HUDEP-2 (cell line): ENCODE data around the gene METAP1D.
A peak's percentile ranks its signal among the peaks of the same experiment; 100 is the strongest.
"Not testable (repeated sequence)": the region's sequence is repeated elsewhere in the genome, so short reads cannot be mapped to it uniquely, and the experiment has no call there.

ENCODE experiments used
- DNase-seq, 76 experiments: peaks; one replicate each; lab custom pipeline; 2025; ENCODE audit not compliant: unreplicated experiment in 76 of 76; lab: John Stamatoyannopoulos, UW

The METAP1D gene

GRCh38 chr2:172047566-172048507, 48.1 kb downstream of the METAP1D start:
- DNase-seq: no peak

DNA sequence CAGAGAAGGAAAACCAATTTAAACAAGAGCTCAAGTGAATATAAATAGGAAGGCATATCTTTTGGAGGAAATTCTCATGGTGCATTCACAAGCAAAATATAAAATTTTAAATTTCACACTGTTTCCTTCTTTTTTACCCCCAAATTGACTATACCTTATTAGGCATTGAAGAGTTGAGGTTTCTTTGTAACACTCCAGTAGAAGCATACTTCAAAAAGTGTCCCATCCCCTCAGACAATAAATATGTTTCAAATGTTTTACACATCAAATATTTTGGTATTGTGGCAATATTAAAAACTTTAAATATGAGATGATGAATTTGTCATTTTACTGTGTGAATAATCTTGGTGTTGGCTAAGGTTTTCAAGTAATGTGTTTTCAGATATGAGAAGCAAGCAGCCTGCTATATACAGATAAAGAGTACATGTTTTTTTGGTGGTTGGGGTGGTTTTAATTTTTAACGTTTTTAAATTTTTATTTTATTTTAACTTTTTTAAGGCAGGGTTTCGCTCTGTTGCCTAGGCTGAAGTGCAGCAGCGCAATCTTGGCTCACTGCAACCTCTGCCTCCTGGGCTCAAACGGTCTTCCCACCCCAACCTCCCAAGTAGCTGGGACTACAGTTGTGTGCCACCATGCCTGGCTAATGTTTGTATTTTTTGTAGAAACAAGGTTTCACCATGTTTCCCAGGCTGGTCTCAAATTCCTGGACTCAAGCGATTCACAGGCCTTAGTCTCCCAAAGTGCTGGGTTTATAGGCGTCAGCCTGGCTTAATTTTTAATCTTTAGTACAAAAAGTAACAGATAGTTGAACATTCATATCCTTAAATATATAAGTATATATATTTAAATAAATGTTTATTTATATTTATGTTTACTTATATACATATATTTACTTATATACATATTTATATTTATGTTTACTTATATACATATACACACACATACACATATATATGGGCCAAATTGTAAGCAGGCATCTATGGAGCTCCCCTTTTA, 49.1 kb downstream of the METAP1D start:
- DNase-seq: peak in 5 of 76 experiments; percentile 1 to 28 (median 9)

- no peak for DNase-seq
Measured at GRCh38 chr2:172049567-172050120, 49.9 kb downstream of the METAP1D start.

GRCh38 chr2:172050479-172051125, 50.8 kb downstream of the METAP1D start:
- no peak for DNase-seq

- DNase-seq: no peak
Measured at GRCh38 chr2:172052000-172052983, 52.5 kb downstream of the METAP1D start.

- no peak for DNase-seq
Measured at GRCh38 chr2:172053486-172053885, 53.7 kb downstream of the METAP1D start.

DNA sequence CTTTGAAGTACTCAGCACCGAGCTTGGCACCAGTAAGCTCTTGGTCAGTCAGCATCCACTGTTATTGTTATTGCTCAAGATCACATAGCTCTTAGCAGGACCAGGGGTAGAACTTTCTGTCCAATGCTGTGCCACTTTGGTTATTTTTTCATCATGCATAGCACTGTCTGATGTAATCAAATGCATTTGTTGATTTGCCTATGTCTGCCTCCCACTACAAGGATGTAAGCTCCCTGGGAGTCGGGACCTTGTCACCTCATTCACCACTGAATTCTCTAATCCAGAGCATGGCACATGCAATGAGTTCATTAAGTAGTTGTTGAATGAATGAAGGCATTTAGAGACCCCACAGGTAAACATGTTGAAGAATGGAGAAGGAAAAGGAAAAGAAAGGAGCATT, 56.5 kb downstream of the METAP1D start:
- no peak for DNase-seq

- no peak for DNase-seq
Measured at GRCh38 chr2:172058660-172059059, 58.9 kb downstream of the METAP1D start.

DNA sequence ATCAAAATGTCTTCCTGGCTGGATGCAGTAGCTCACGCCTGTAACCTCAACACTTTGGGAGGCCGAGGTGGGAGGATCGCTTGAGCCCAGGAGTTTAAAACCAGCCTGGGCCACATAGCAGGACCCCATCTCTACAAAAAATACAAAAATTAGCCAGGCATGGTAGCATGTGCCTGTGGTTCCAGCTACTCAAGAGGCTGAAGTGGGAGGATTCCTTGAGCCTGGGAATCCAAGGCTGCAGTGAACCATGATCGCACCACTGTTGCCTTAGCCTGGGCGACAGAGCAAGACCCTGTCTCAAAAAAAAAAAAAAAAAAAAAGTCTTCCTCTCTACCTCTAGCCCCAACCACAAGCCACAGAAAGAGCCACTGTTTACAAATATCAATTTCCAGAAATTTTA, 60.4 kb downstream of the METAP1D start:
- DNase-seq: not testable (repeated sequence)

- DNase-seq: no peak
Measured at GRCh38 chr2:172062402-172063004, 62.8 kb downstream of the METAP1D start.

DNA sequence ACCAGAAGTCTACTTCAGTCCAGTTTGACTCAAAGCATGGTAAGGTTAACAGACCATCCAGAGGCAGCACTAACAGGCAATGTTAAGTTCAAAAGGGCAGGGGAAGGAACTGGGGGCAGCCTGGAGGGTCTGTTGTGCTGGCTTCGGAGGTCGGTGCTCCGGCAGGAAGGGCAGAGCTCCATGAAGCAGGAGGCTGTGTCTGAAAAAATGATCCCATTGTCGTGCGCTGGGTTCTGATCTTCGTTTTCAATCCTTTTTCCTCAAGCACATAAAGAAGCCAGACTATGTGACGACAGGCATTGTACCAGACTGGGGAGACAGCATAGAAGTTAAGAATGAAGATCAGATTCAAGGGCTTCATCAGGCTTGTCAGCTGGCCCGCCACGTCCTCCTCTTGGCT, 63.7 kb downstream of the METAP1D start:
- no peak for DNase-seq

DNA sequence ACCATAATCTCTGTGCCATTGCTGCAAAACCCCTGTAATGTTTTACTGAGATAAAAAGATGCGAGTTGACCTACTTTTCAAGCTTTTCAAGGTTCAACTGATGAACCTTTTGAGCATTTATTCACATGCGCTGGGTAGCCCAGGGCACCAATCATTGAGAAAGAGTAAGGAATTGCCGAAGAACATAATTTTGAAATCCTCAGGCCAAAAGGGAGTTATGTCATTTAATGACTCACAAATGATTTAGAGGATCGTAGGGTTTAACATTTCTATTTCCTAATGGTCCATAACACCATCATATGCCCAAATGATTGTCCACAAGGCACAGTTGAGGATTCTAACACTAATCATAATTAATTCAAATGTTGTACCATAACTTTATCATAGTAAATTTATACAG, 65.4 kb downstream of the METAP1D start:
- no peak for DNase-seq

GRCh38 chr2:172066394-172066886, 66.7 kb downstream of the METAP1D start:
- no peak for DNase-seq

- not testable (repeated sequence) for DNase-seq
Measured at GRCh38 chr2:172067905-172068304, 68.2 kb downstream of the METAP1D start.

DNA sequence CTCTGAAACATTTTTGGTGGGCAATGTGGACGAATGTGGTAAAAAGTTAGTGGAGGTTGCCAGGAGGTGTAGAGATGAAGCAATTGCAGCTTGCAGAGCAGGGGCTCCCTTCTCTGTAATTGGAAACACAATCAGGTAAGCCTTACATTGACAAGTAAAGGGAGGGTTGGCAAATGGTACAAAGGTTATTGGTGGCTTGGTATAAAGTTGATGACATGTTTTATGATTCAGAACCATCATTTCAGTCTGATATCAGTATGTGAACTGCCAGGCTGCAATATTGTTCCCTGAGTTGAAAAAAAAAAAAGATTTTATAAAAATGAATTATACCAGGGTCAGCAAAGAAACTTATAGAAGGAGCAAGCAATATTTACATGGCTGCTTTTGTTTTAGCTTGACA, 71.2 kb downstream of the METAP1D start:
- no peak for DNase-seq

DNA sequence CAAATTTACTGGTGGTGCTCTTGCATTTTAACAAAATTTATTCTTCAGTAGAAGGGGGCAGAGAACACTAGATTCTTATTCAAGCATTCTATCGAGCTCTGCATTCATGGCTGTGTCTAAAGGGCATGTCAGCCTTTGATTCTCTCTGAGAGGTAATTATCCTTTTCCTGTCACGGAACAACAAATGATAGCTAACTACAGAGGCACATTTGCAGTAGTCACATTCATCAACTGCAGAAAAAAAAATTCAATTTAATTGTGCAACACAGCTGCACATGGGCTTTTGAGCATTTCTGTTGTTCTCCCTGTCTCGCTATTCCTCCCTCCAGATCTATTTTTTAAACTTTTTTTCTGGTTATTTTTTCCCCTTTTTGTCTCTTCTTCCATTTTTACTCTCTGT, 72.5 kb downstream of the METAP1D start:
- no peak for DNase-seq

DNA sequence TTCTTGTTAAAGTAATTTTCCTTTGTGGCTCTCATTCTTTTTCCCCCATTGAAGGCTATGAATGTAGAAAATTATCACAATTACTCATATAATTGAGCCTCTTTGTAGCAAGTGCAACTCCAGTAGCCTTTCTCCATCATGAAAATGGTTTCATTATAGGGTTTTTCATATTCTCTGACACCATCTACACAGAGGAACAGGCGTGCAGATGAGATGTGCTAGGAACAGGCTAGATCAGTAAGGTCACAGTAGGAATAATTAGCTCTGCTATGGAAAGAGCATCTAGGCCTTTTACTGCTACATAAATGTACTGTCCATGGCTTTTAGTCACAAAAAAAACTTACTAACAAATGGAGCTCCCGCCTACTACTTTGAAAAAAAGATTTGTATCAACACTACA, 73.0 kb downstream of the METAP1D start:
- DNase-seq: no peak

DNA sequence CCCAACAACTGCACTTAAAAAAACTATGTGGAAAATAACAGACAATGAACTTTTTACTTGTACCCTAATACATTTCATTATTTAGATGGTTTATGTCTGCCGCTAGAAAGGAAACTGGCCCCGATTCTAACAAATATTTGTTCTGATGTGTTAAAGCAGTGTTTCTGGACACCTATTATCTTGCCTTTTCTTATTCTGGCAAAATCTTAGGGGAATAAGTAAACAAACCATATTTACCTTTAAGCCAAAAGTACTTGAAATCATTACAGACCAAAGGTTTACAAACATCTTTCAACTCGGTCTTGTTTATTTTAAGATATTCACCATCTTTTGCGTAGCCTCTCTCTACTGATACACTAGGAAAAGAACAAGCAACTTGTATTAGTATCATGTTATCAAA, 73.8 kb downstream of the METAP1D start:
- no peak for DNase-seq

DNA sequence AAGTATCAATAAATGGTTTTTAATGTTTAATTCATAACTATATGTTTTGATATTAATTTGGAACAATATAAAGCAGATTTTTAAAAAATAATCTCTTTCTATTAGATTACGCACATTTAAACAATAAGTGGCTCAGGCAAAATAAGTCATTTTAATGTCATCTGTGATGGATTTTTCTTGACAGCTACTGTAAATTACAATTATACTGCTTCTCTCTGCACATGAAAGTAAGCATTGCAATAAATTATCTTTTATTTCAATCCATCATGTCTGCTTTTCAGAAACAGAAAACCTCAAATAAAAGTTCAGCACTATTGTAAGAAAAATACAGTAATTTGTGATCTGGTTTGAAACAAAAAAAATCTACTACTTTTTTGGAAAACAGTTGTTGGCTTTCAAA, 74.5 kb downstream of the METAP1D start:
- no peak for DNase-seq
